T47D (cell line): Measurements from ENCODE around the gene RNPC3.
A peak's percentile ranks its signal among the peaks of the same experiment; 100 is the strongest.

ENCODE experiments used
- DNase-seq, 2 experiments: peaks; one replicate each; pipeline versions ENCODE4 v3.0.0 to v3.0.0-alpha.2; 2011 to 2012; ENCODE audit warnings: low read depth in 1 of 2, low spot score in 1 of 2
- JUND ChIP-seq: IDR thresholded peaks from 2 replicates; pipeline ENCODE4 v1.6.1; 2012; ENCODE audit warnings: low read depth
- in situ Hi-C: cut with HindIII; loops from 2 replicates; pipeline ENCODE4 v1.10.0; 2016; ENCODE audit warnings: low sequenced_read_pairs, low pct_unique_long_range_greater_than_20kb

The RNPC3 gene

GRCh38 chr1:103525607-103526507 is at the start of gene RNPC3:
Gene RNPC3 (plus strand): TSS chr1:103525699. CDS start chr1:103526071, 372 bp downstream.
- in situ Hi-C loops = no loop called here
- DNase-seq = peak; percentile 28 to 89
- no peak for TF ChIP-seq JUND

GRCh38 chr1:103477101-103477500 is 48.4 kb upstream of the RNPC3 start:
- no peak for TF ChIP-seq JUND
- DNase-seq = no peak
- in situ Hi-C loops = no loop called here

- DNase-seq = no peak
- in situ Hi-C loops = no loop called here
- TF ChIP-seq JUND = no peak
These were observed 35.6 kb upstream of the RNPC3 start for GRCh38 chr1:103489935-103490334.

GRCh38 chr1:103492003-103492625 is 33.4 kb upstream of the RNPC3 start:
- TF ChIP-seq JUND = no peak
- in situ Hi-C loops = no loop called here
- DNase-seq = no peak

- DNase-seq = no peak
- in situ Hi-C loops = no loop called here
- TF ChIP-seq JUND = no peak
These were observed 29.4 kb upstream of the RNPC3 start for GRCh38 chr1:103496014-103496635.

GRCh38 chr1:103497404-103497803 is 28.1 kb upstream of the RNPC3 start:
- in situ Hi-C loops = no loop called here
- TF ChIP-seq JUND = no peak
- no peak for DNase-seq

- no peak for TF ChIP-seq JUND
- no peak for DNase-seq
- in situ Hi-C loops = no loop called here
These were observed 16.2 kb upstream of the RNPC3 start for GRCh38 chr1:103509250-103509649.

- no peak for TF ChIP-seq JUND
- in situ Hi-C loops = no loop called here
- DNase-seq = no peak
These were observed 11.8 kb upstream of the RNPC3 start for GRCh38 chr1:103513711-103514110.

- in situ Hi-C loops = no loop called here
- TF ChIP-seq JUND = no peak
- DNase-seq = peak in 1 of 2 experiments; percentile 58
These were observed 10.5 kb upstream of the RNPC3 start for GRCh38 chr1:103514920-103515503.

- in situ Hi-C loops = no loop called here
- TF ChIP-seq JUND = no peak
- no peak for DNase-seq
These were observed 9.2 kb upstream of the RNPC3 start for GRCh38 chr1:103516283-103516682.

- no peak for DNase-seq
- in situ Hi-C loops = no loop called here
These were observed 8.8 kb upstream of the RNPC3 start for GRCh38 chr1:103516693-103517092.

GRCh38 chr1:103517380-103518047 is 8.0 kb upstream of the RNPC3 start:
- in situ Hi-C loops = no loop called here
- DNase-seq = no peak
- no peak for TF ChIP-seq JUND

More at GRCh38 chr1:103516693-103517092, 8.8 kb upstream of the RNPC3 start:
- TF ChIP-seq JUND = no peak
